Measurements from ENCODE around the gene SMO. TPM values are rescaled to one million over a fixed set of nuclear protein-coding genes. Genes with fewer than 3 reads are reported as not detected.

Gene SMO
- total RNA-seq, 1 donor from 2014 or later, result 4.6 TPM

- DNase-seq, result no peak
Observed at GRCh38 chr7:129202058-129202777, 13.8 kb downstream of the SMO start.

DNA sequence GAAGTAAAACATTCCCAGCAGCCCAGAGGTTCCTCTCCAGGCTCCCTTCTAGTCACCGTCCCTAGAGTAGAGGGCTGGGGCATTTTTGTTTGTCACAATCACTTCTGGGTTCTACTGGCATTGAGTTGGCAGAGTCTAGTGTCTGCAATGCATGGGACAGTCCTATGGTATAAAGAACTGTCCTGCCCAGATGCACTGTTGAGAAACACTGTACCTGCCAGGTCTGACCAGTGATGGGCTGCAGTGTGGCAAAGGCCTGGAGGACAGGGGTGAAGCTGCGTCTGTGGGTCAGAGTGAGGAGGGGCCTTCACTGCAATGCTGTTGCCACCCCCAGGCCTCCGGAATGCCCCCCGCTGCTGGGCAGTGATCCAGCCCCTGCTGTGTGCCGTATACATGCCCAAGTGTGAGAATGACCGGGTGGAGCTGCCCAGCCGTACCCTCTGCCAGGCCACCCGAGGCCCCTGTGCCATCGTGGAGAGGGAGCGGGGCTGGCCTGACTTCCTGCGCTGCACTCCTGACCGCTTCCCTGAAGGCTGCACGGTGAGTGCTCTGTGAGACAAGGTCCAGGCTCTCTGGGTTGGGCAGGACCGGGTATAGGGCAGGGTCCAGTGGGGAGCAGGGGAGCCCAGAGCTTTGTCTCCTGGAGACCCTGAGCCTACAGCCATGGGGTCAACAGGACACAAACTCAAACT lies 14.8 kb downstream of the SMO start:
- Histone ChIP-seq H3K36me3 (peaks cover 4% of the 10 kb centered on the region), H3K4me3 (no peak overlapping the region), H3K4me1 (no peaks in the 10 kb centered on the region), H3K27me3 (ENCODE audit: low read depth) (no peaks in the 10 kb centered on the region), H3K9me3 (replicated peaks) (no peaks in the 10 kb centered on the region), H3K27ac (replicated peaks) (no peak overlapping the region)
- intact Hi-C loops (cut with micrococcal nuclease), result no loop called here
- TF ChIP-seq CTCF (IDR thresholded peaks at IDR 0.05; ENCODE audit: borderline replicate concordance), result no peak
- no peak for DNase-seq

More at GRCh38 chr7:129202058-129202777, 13.8 kb downstream of the SMO start:
- H3K9me3 ChIP-seq (replicated peaks), result no peaks in the 10 kb centered on the region
- H3K27ac ChIP-seq (replicated peaks), result no peak overlapping the region
- no peak for TF ChIP-seq CTCF (IDR thresholded peaks at IDR 0.05; ENCODE audit: borderline replicate concordance)
- peaks cover 4% of the 10 kb centered on the region for H3K36me3 ChIP-seq
- no peak overlapping the region for H3K4me3 ChIP-seq
- H3K4me1 ChIP-seq, result no peaks in the 10 kb centered on the region
- intact Hi-C loops (cut with micrococcal nuclease), result no loop called here
- no peaks in the 10 kb centered on the region for H3K27me3 ChIP-seq (ENCODE audit: low read depth)

DNA sequence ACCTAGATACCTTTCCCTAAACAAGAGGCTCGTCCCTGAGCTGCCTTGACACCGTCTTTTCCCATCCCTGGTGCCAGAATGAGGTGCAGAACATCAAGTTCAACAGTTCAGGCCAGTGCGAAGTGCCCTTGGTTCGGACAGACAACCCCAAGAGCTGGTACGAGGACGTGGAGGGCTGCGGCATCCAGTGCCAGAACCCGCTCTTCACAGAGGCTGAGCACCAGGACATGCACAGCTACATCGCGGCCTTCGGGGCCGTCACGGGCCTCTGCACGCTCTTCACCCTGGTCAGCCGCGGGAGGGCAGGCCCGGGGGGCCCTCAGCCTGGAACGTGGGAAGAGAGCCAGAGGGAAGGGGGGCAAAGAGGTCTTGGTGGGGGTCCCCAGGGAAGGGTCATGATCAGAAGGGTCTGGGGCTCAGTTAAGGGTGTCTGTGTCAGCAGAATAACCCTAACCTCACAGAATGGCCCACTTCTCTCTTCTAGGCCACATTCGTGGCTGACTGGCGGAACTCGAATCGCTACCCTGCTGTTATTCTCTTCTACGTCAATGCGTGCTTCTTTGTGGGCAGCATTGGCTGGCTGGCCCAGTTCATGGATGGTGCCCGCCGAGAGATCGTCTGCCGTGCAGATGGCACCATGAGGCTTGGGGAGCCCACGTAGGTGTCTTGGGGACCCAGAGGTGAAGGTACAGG lies 16.8 kb downstream of the SMO start:
- intact Hi-C loops (cut with micrococcal nuclease), result no loop called here

DNA sequence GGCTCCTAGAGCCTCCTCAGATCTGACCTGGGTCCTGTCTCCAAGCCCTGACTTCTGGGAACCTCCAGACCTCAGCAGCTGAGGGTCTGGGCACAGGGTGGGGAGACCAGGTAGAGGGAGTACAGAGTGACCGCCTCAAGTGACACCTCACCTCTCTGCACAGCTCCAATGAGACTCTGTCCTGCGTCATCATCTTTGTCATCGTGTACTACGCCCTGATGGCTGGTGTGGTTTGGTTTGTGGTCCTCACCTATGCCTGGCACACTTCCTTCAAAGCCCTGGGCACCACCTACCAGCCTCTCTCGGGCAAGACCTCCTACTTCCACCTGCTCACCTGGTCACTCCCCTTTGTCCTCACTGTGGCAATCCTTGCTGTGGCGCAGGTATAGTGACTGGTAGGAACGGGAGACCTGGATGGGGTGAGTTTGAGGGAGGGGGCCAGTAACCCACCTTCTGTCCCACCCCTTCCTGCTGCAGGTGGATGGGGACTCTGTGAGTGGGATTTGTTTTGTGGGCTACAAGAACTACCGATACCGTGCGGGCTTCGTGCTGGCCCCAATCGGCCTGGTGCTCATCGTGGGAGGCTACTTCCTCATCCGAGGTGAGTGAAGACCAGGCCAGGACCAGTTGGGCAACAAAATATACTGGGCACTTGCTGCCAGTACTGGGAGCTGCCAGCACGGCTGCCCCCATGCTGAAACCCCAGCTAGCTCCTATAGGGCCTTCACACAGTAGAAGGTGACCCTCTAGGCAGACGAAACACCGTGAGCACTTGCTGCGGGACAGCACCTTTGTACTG lies 17.8 kb downstream of the SMO start:
- no peak for DNase-seq
- Histone ChIP-seq H3K27me3 (ENCODE audit: low read depth) (no peaks in the 10 kb centered on the region), H3K27ac (replicated peaks) (no peak overlapping the region), H3K36me3 (peaks cover 8% of the 10 kb centered on the region), H3K4me1 (peaks cover 5% of the 10 kb centered on the region), H3K9me3 (replicated peaks) (no peaks in the 10 kb centered on the region), H3K4me3 (no peak overlapping the region)
- no peak for TF ChIP-seq CTCF (IDR thresholded peaks at IDR 0.05; ENCODE audit: borderline replicate concordance)
- intact Hi-C loops (cut with micrococcal nuclease), result no loop called here

More for the DNA sequence above, 16.8 kb downstream of the SMO start:
- peaks cover 8% of the 10 kb centered on the region for H3K36me3 ChIP-seq
- no peaks in the 10 kb centered on the region for H3K27me3 ChIP-seq (ENCODE audit: low read depth)
- no peak for DNase-seq
- no peaks in the 10 kb centered on the region for H3K9me3 ChIP-seq (replicated peaks)
- no peak overlapping the region for H3K4me3 ChIP-seq
- no peaks in the 10 kb centered on the region for H3K4me1 ChIP-seq
- no peak overlapping the region for H3K27ac ChIP-seq (replicated peaks)
- no peak for TF ChIP-seq CTCF (IDR thresholded peaks at IDR 0.05; ENCODE audit: borderline replicate concordance)

GRCh38 chr7:129208667-129209066 lies 20.2 kb downstream of the SMO start:
- peaks cover 5% of the 10 kb centered on the region for H3K4me1 ChIP-seq
- H3K27ac ChIP-seq (replicated peaks), result no peak overlapping the region
- H3K36me3 ChIP-seq, result peaks cover 8% of the 10 kb centered on the region
- no peak for DNase-seq
- no peak overlapping the region for H3K4me3 ChIP-seq
- no peaks in the 10 kb centered on the region for H3K27me3 ChIP-seq (ENCODE audit: low read depth)
- TF ChIP-seq CTCF (IDR thresholded peaks at IDR 0.05; ENCODE audit: borderline replicate concordance), result no peak
- H3K9me3 ChIP-seq (replicated peaks), result no peaks in the 10 kb centered on the region
- intact Hi-C loops (cut with micrococcal nuclease), result no loop called here

Data from left ventricle myocardium inferior (tissue), 1 donor.